ENCODE data around the gene ANKLE1.
"Not testable (repeated sequence)": the region's sequence is repeated elsewhere in the genome, so short reads cannot be mapped to it uniquely, and the experiment has no call there.

The ANKLE1 gene

GRCh38 chr19:17248011-17248776 is 33.5 kb upstream of the ANKLE1 start:
- no peak for DNase-seq

GRCh38 chr19:17249887-17250548 is 31.7 kb upstream of the ANKLE1 start:
- no peak for DNase-seq

DNA sequence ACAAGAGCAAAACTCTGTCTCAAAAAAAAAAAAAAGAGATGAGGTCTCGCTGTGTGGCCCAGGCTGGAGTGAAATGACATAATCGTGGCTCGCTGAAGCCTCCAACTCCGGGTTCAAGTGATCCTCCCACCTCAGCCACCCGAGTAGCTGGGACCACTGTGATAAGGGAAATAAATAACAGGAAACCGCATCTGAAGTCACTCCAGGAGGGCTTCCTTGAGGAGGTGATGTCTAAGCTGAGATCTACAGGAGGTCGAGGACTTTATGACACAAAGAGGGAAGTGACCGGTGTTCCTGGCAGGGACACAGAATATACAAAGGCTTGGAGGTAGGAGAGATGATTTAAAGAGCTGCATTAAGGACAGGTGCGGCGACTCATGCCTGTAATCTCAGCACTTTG is 27.1 kb upstream of the ANKLE1 start:
- DNase-seq = no peak

- no peak for DNase-seq
Observed at GRCh38 chr19:17255150-17255621, 26.5 kb upstream of the ANKLE1 start.

DNA sequence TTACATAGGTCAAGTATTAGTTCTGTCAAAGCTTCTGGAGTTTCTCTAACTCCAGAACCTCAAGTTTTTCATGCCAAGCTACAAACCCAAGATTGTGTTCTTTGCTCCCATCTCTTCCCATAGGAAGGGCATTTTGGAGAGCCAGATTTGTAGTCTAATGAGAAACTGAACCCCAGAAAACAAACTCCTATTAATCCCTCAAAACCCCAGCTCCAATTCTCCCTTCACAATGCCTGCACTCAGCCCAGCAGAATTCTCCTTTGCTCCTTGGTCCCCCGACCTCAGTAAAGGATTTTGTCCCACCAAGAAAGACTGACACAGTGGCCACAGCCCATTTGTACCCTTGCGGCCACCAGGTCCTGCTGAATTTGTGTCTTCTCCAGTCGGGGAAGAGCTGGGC is 25.6 kb upstream of the ANKLE1 start:
- no peak for DNase-seq

GRCh38 chr19:17259118-17259780 is 22.5 kb upstream of the ANKLE1 start:
- no peak for DNase-seq

DNA sequence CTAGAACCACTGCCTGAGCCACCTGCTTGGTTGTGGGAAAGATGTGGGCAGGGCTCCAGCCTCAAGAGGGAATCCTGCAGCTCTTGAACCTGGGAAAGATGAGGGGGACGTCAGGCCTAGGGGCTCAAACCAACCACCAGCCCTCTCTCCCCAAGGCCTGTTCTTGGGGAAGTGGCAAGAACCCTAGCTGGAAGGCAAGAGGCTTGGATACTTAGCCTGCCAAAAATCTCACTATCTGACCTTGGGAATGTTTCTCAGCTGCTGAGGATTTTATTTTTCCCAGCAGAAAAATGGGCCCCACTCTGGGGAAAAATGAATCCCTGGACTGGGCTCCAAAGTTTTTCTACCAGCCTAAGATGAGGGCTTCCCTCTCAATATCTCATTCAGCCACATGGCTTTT is 21.8 kb upstream of the ANKLE1 start:
- DNase-seq = no peak

- DNase-seq = peak; percentile 76
Observed at GRCh38 chr19:17260842-17261325, 20.8 kb upstream of the ANKLE1 start.

DNA sequence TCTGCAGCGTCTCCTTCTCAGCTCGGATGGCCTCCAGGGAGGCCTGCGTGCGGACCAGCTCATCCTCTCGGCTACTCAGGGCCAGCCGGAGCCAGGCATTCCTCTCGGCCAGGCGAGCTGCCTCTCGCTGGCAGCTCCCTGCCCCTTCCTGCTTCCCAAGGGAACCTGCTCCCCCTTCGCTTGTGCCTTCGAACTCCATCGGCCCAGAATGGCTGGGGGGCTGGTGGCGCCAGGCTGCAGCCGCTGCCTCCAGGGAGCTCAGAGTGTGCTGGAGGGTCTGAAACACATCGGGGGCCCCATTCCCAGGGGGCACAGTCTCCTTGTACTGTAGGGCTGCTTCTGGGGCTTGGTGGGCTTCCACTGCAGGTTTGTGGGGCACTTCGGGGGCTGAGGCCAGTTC is 19.1 kb upstream of the ANKLE1 start:
- no peak for DNase-seq

DNA sequence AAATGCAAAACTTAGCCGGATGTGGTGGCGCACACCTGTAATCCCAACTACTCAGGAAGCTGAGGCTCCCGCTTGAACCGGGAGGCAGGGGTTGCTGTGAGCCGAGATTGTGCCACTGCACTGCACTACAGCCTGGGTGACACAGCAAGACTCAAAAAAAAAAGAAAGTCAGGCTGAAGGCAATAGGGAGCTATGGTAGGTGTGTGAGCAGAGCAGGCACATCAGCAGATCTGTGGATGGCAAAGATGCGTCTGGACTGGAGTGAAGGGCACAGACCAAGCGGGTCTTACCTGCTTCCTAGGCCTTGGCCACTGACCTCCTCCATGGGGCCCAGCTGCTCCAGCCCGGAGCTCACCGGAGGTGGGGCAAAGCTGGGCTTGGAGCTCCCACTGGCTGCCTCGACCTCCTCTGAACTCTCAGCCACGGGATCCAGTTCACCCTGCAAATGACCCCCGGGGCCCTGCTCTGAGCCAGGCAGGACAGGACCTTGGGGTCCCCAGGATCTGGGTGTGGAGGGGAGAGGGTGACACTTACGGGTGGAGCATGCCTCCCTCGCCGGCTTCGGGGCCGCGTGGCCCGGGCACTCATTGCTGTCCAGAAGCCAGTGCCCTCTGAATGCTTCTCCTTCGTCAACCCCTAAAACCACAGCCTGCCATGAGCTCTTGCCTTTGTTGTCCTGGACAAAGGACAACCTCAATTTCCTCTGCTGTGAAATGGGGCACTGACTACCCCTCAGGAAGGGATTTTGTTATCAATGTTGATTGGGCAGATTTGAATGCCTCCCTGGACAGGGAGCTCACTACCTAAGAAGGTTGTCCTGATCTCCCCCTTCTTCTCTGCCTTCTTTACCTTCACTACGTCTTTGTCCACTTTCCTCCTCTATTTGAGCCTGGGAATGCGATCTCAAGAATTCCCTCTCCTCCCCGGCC is 17.7 kb upstream of the ANKLE1 start:
- DNase-seq = no peak

DNA sequence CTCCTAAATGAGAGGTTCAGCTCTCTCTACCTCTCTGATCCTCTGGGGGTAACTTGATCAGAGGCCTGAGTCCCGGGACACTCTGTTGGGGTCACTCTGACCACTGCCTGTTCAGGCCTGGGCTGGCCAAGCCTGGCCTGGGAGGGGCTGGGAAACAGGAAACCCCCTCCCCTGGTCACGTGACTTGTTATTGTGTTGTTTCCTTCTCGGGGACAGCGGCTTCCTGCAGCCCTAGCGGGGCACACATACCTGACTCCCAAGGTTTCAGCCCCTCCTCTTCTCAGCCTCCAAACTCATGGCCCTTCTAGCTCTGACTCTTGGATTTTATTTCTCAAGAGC is 17.1 kb upstream of the ANKLE1 start, which contains the start of gene USHBP1:
Gene USHBP1 (minus strand): TSS at position 105 of the 339 bp plus-strand sequence. CDS start 446 bp downstream, outside the sequence.
- DNase-seq = no peak

DNA sequence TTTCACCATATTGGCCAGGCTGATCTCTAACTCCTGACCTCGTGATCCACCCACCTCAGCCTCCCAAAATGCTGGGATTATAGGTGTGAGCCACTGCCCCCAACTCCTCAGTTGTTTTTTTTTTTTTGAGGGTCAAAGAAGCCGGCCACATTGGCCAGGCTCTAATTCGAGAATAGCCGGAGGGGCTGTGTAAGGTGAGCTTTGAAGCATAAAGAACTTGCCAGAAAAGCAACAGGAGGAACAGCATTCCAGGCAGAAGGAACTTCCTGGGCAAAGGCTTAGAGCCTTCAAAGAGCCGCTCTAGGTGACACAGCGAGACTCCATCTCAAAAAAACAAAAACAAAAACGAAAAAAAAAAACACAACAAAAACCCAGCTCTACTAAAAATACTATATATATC is 15.7 kb upstream of the ANKLE1 start:
- no peak for DNase-seq

DNA sequence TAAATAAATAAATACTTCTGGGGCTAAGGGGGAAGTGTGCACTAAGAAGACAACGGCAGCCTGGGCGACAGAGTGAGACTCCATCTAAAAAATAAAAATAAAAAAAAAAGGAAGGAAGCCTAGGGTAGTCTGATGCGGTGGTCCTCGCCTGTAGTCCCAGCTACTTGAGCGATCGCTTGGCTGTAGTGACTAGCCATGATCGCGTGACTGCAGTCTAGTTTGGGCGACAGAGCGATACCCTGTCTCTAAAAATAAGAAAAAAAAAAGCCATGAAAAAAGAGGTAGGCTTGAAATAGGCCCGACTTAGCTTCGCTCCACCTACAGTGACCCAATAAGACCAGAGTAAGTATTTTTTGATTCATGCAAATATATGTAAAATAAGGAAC is 15.1 kb upstream of the ANKLE1 start:
- DNase-seq = no peak

DNA sequence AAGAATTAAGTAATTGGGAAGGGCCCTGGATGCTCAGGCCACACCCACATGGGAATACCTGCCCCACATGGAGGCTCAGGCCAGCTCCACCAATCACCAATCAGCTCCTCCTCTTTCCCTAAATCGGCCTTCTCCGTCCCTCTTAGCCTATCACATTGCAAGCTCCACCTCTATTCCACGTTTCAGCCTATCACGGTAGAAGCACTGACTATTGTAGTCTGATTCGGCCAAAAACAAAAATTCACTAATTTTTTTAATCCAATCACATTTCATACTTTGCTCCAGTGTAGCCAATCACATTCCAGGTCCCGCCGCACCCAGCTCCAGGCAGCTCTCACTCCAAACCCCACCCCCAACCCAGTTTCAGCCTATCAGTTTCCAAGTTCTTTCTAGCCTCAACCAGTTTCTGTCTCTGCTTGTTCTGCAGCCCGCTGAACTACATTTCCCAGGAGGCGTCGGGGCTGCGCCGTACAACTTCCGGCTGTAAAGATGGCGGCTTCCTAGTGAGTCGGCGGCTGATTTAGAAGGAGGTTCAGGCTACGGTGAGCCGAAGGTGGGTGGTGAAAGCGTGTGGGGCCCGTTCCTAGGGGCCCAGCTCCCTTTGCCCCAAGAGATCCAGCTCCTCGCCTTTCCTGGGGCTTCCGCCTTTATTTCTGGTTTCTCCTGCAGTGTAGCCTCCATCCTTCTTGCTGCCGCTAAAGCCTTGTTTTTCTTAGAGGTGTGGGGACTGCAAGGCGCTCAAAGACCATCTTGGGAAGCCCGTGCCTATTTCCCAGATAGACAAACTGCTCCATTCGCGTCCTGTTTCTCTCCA is 14.5 kb upstream of the ANKLE1 start, which contains the start of gene BABAM1:
Gene BABAM1 (plus strand): TSS at position 469 of the 814 bp plus-strand sequence. CDS start 1,364 bp downstream, outside the sequence.
- DNase-seq = peak; percentile 98

GRCh38 chr19:17268754-17269153 is 12.9 kb upstream of the ANKLE1 start:
- no peak for DNase-seq

GRCh38 chr19:17274892-17275291 is 6.8 kb upstream of the ANKLE1 start:
- DNase-seq = not testable (repeated sequence)

DNA sequence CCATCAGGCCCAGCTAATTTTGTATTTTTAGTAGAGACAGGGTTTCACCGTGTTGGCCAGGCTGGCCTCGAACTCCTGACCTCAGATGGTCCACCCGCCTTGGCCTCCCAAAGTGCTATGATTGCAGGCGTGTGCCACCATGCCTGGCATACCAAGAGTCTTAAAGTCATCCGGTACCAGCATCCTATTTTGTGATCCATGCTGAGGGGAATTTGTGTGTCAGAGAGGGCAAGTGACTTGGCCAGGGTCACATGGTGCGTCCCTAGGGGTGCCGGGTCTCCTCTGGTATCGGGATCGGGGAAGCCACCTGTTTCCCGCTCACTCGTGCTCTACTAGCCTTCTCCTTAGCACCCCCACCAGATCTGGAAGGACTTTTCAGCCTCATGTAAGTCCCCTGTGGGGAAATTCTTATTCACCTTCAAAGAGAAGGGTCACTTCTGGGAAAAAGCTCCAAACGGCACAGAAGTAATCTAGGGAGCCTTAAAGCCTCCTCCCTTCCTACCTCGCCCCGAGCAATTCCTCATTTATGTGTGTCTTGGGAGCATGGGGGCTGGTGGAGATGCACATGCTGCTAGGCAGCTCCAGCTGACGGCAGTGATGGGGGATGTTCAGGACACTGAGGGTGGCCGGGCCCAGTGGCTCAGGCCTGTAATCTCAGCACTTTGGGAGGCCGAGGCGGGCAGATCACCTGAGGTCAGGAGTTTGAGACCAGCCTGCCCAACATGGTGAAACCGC is 6.1 kb upstream of the ANKLE1 start:
- DNase-seq = no peak

DNA sequence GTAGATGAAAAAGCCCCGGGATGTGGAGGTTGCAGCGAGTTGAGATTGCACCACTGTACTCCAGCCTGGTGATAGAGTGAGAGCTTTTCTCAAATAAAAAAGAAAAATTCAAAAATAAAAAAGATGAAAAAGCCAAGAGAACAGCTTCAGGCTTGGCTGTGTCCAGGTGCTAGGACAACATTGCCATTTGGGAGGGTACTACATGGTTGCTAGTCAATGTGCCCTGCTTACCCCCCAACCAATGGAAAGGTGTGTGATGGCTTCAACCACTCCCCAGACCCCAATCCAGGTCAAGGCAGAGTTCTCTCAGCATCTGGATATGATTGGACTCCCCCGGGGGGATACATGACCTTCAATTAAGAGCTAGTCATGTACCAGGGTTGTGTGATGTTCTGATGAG is 2.3 kb upstream of the ANKLE1 start:
- DNase-seq = no peak

DNA sequence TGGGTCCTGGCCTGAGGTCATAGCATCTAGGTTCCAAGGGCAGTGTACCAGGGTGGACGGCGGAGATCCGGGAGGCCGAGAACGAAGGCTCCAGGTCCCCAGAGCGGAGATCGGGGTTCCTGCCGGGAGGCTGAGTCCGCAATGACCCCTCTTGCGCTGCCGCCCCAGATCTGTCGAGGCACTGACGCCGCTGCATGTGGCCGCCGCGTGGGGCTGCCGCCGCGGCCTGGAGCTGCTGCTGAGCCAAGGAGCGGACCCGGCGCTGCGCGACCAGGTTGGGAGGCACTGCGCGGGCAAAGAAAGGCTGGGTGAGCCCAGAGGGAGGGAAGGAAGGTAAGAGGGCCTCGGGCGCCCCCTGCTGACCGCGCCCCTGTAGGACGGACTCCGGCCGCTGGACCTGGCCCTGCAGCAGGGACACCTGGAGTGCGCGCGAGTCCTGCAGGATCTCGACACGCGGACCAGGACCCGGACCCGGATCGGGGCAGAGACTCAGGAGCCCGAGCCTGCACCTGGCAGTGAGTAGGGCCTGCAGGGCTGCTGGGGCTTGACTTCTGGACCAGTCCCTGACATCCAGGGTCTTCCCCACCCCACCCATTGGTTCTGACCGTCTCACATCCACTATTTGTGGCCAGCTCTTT is 906 bp downstream of the ANKLE1 start:
- DNase-seq = peak; percentile 45

DNA sequence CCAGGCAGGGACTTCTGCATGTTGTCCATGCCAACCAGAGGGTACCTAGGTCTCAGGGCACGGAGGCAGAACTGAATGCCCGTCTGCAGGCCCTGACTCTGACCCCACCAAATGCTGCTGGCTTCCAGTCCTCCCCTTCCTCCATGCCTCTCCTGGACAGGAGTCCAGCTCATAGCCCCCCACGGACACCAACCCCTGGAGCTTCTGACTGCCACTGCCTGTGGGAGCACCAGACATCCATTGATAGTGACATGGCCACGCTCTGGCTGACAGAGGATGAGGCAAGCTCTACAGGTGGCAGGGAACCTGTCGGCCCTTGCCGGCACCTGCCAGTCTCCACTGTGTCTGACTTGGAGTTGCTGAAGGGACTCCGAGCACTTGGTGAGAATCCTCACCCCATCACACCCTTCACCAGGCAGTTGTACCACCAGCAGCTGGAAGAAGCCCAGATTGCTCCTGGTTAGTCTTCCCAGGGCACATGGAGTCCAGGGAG is 1.8 kb downstream of the ANKLE1 start:
- DNase-seq = no peak
